CD4-positive, alpha-beta T cell treated with Interferon gamma for 1 hour (primary cell): Measurements from ENCODE around the gene RNF222.
"Not testable (repeated sequence)": the region's sequence is repeated elsewhere in the genome, so short reads cannot be mapped to it uniquely, and the experiment has no call there.

Source experiments
- DNase-seq: peaks from one replicate; pipeline ENCODE4 v3.0.0-alpha.2; 2020

Gene RNF222

DNA sequence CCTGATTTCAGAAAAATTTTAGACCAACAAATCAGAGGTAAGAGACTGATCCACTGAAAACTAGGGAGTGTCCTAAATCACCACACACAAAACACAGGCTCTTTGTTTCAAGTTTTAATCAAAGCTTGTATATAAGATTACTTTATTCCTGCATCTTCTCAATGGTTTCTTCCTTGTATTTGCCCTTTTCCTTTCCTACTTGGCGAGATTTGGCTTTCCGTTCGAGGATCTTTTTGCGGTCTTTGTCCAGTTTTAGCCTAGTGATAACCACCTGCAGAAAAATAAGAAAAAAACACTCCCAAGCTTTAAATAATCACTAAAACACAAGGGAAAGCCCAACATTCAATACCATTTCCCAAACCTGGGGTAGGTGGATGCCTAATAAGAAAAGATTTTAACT, 20.2 kb downstream of the RNF222 start:
- DNase-seq: no peak

DNA sequence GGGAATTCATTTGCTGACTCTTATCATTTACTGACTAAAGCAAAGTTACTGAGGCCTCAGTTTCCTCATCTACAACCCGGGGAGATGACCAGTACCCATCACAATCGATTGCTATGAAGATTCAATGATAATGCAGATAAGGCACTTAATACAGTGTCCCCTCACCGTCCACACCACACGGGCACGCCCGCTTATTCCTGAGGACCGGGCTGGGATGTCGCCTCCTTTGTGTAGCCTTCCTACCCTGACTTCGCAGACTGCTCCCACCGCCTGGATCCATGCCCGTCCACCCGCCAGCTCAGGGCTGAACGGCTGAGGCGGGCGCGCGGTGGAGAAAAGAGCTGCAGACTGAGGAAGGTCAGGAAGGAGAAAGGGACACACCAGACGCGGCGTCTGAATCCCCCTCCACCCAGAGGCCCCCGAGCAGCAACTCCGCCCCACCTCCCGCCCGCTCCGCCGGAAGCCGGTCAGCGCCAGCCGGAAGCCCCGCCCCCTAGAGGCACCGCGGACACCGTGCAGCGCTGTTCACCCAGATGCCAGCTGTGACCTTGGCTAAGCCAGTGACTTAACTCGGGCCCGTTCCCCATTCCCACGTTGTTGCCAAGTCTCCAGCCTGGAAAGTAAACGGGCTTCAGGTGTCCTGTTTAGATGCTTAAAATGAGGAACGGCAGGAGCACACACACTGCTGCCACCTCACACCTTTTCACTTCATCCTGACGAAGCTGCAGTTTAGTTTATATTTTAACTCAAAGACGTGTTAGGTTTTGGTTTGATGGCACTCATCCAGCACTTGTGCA, 21.2 kb downstream of the RNF222 start, which contains the start of gene KRABD2:
Gene KRABD2, minus strand, starts transcription at position 434 of the 797 bp plus-strand sequence.
- DNase-seq: peak; percentile 87

DNA sequence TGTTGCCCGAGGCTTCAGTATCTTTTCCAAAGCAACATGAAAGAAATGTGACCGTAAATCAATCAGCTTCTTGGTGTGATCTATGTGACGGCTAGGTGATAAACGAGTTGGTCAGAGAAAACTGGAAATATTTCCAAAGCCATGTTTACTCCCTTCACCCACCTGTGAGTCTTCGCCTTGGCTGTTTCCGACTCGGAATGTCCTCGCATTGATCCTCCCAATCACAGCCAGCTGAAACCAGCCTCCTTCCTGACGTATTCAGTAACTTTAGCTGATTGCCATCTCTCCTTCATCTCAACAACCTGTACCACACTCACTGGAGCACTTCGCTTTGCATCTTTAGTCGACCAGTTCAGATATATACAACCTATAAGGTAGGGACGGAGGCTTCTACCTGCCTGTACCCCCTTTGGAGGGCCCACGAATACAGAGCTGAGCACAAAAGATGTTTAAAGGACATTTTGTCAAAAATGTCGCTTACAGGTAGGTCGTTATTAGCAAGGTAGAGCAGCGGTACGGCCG, 21.8 kb downstream of the RNF222 start:
- DNase-seq: no peak

DNA sequence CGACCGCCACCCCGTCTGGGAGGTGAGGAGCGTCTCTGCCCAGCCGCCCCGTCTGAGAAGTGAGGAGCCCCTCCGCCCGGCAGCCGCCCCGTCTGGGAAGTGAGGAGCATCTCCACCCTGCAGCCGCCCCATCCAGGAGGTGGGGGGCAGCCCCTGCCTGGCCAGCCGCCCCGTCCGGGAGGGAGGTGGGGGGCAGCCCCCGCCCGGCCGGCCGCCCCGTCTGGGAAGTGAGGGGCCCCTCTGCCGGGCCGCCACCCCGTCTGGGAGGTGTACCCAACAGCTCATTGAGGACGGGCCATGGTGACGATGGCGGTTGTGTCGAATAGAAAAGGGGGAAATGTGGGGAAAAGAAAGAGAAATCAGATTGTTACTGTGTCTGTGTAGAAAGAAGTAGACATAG, 23.8 kb downstream of the RNF222 start:
- not testable (repeated sequence) for DNase-seq

- DNase-seq: no peak
Observed at GRCh38 chr17:8372422-8372821, 25.2 kb downstream of the RNF222 start.

- DNase-seq: no peak
Observed at GRCh38 chr17:8371786-8372185, 25.8 kb downstream of the RNF222 start.

- DNase-seq: no peak
Observed at GRCh38 chr17:8369944-8370343, 27.7 kb downstream of the RNF222 start.

- no peak for DNase-seq
Observed at GRCh38 chr17:8368193-8368592, 29.4 kb downstream of the RNF222 start.

DNA sequence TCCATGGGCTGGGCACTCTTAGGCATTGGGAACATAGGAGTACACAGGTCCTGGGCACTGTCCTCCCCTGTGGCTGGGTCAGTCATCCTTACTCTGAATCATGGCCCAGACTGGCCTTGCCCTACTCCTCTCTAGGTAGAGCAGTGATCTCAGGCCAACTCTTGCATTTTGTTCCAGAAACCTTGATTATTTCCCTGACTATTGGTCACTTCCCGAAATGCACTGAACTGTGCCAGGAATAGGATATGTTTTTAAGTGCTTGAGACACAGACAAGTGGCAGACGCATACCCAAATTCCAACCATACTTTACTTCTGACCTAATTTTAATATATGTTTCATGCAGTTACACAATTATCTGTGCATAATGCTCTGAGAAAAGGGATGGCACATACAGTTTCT, 31.4 kb downstream of the RNF222 start:
- DNase-seq: no peak

GRCh38 chr17:8365143-8365542, 32.5 kb downstream of the RNF222 start:
- no peak for DNase-seq

DNA sequence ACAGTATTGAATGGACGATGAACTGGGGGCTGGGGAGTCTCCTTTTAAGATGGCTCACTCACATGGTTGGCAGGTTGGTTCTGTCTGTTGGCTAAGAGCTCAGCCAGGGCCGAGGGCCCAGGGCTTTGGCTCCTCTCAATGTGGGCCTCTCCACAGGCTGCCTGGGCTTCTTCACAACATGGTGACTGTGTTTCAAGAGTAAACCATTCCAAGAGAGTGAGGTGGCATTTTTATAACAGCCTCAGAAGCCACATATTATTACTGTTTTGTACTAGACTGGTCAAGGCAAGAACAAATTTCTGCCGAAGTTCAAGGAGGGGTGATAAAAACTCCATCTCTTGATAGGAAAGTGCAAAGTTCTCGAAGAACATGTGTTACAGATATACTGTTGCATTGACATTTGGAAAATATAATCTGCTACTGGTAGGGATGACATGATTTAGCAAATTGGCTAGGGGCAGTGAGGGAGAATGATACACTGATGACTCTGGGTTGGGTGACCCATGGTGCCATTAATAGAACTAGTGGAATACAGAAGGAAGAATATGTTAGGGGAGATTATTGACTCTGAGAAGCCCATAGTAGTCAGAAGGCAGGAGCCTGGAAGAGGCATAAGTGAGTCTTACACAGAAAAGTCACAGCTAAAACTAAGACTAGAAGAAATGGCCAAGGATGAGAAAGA, 34.8 kb downstream of the RNF222 start:
- no peak for DNase-seq

DNA sequence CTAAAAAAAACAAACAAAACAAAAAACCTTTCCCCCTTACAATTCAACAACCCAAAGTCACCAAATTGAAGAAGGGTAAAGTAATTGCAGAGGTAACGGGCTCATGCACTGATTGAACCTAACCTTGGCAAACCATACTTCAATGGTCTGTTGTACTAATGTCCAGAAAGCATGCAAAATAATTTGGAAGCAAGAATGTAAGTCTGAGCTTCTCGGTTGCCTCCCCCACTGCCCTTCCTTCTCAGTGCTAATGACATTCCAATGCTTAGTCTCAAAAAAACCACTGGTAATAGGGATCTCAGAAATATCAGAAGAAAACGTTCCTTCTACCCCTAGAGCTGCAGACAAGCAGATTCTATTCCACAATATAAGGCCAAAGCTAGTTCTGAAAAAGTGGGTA, 36.9 kb downstream of the RNF222 start:
- DNase-seq: no peak

DNA sequence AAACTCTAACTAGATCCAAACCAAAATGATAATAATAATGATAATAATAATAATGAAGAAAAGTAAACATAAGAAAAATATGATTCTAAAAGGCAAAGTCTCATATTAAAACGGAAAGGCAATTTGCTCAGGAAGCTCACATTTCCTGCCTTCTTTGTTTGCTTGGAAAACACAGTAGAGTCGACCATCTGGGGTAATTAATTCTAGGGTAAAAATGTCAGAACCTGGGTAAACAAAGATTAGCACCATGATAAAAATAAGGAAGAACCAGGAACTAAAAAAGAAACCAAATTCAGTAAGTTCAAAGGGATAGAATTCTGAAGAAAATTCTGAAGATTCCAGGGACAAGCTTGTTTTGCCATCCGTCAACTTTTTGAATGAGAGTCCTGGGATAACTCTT, 37.4 kb downstream of the RNF222 start:
- DNase-seq: no peak

DNA sequence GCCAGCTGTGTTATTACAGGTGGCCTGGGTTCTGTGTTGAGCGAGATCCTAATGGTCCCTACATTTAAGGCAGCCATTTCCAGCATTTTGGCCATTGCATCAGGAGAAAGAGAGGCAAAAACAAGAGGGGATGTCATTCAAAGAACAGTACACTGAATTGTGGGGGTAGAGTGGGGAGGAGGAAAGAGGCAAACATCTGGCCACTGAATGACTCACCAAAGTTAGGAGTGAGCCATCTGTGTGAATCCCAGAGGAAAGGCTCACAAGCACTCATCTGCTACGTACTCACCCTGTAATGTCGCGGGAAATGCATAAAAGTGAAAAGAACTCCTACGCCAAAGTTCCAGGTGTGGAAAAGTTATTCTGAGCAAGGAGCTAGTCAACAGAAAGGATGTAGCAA, 37.9 kb downstream of the RNF222 start:
- DNase-seq: no peak

GRCh38 chr17:8357910-8358309, 39.7 kb downstream of the RNF222 start:
- DNase-seq: no peak

GRCh38 chr17:8354236-8354635, 43.4 kb downstream of the RNF222 start:
- no peak for DNase-seq

- DNase-seq: no peak
Observed at GRCh38 chr17:8353736-8354135, 43.9 kb downstream of the RNF222 start.

- no peak for DNase-seq
Observed at GRCh38 chr17:8350339-8350738, 47.3 kb downstream of the RNF222 start.

DNA sequence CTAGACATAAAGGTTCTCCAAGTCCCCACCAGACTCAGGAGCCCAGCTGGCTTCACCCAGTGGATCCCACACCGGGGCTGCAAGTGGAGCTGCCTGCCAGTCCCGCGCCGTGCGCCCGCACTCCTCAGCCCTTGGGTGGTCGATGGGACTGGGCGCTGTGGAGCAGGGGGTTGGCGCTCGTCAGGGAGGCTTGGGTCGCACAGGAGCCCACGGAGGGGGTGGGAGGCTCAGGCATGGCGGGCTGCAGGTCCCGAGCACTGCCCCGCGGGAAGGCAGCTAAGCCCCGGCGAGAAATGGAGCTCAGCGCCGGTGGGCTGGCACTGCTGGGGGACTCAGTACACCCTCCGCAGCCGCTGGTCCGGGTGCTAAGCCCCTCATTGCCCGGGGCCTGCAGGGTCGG, 50.6 kb downstream of the RNF222 start:
- DNase-seq: not testable (repeated sequence)

- no peak for DNase-seq
Observed at GRCh38 chr17:8345951-8346665, 51.5 kb downstream of the RNF222 start.

DNA sequence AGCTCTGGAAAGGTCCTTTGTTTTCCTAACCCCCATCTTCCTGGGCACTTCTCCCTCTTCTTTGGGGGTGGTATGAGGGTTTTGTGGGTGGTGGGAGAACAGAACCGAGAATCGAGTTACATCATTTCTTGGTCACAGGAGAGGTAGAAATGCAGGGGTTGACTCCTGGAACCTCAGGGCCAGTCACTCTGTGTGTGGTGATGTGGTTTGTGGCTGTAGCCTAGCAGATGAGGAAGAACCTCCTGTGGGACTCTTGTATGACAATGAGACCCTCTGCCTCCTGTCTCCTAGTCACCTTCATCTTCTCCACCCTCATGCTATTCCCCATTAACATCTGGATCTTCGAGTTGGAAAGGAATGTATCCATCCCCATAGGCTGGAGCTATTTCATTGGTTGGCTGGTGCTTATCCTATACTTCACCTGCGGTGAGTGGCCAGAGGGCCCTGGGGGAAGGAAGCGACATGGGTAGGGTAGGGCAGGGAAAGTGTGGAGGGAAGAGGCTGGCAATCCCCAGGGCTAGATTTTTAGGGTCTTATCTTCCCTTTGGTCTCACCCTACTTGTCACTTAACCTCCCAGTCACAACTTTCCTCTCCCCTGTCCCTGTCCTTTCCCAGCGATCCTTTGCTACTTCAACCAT, 52.5 kb downstream of the RNF222 start:
- DNase-seq: no peak

DNA sequence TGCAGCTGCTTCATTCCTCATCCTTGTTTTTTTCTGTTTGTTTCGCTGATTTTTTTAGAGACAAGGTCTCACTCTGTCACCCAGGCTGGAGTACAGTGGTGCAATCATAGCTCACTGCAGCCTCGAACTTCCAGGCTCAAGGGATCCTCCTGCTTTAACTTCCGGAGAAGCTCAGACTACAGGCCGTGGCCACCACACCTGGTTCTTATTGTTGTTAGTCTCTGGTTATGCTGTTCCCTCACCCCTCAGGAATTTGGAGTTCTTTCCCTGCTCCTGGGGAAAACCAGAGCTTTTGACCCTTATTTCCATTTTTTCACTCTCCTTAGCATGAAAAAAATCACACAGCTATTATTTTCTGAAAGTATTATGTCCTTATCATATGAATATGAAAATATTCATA, 56.2 kb downstream of the RNF222 start:
- no peak for DNase-seq
